Peyer's patch (tissue), 4 donors: ENCODE measurements around the gene RPS17. TPM values are rescaled to one million over a fixed set of nuclear protein-coding genes. Genes with fewer than 3 reads are reported as not detected.
A peak's percentile ranks its signal among the peaks of the same experiment; 100 is the strongest.
"Not testable (repeated sequence)": the region's sequence is repeated elsewhere in the genome, so short reads cannot be mapped to it uniquely, and the experiment has no call there.

Experiments
- DNase-seq, 3 donors: peaks; one replicate each; pipeline ENCODE4 v3.0.0-alpha.2; 2017 to 2019
- H3K27ac ChIP-seq, 4 donors: fragments of 200-600 bp; sonication (generic); one replicate each; pipeline ENCODE4 v1.5.1; 2016 to 2019
- H3K27me3 ChIP-seq, 2 donors: fragments of 200-600 bp; sonication (generic); one replicate each; pipeline ENCODE4 v1.5.1; 2019
- H3K36me3 ChIP-seq, 3 donors: fragments of 200-600 bp; sonication (generic); one replicate each; pipeline ENCODE4 v1.5.1; 2016 to 2019
- H3K4me1 ChIP-seq, 4 donors: fragments of 200-600 bp; sonication (generic); one replicate each; pipeline ENCODE4 v1.5.1; 2016 to 2019
- H3K4me3 ChIP-seq, 4 donors: fragments of 200-600 bp; sonication (generic); 1 replicate in 3 of 4; 2 replicates in 1 of 4; pipeline ENCODE4 v1.5.1; 2016 to 2019; ENCODE audit warnings: mild to moderate bottlenecking in 1 of 4
- H3K9me3 ChIP-seq, 4 donors: fragments of 200-600 bp; sonication (generic); one replicate each; pipeline ENCODE4 v1.5.1; 2016 to 2019; ENCODE audit warnings: mild to moderate bottlenecking in 1 of 4
- total RNA-seq, 4 donors: library from RNA; depleted of rRNA; stranded (reverse); fragments of >200 nt; gene quantifications; one replicate each; pipeline ENCODE4 v1.1.0, GENCODE V29; 2016
- TF ChIP-seq, protein P1 (sequence below), 6 experiments: fragments of 450-650 bp in 4 of 6; fragments of 200-600 bp in 2 of 6; sonication (generic) in 1 of 6; IDR thresholded peaks; one replicate each; pipeline ENCODE4 v1.5.1; 2017 to 2019; ENCODE audit warnings: antibody characterized with exemption in 6 of 6, mild to moderate bottlenecking in 3 of 6, moderate library complexity in 1 of 6

RPS17 gene
- total RNA-seq, 4 donors from 2014 or later = 237 to 1,533 (median 677) TPM

DNA sequence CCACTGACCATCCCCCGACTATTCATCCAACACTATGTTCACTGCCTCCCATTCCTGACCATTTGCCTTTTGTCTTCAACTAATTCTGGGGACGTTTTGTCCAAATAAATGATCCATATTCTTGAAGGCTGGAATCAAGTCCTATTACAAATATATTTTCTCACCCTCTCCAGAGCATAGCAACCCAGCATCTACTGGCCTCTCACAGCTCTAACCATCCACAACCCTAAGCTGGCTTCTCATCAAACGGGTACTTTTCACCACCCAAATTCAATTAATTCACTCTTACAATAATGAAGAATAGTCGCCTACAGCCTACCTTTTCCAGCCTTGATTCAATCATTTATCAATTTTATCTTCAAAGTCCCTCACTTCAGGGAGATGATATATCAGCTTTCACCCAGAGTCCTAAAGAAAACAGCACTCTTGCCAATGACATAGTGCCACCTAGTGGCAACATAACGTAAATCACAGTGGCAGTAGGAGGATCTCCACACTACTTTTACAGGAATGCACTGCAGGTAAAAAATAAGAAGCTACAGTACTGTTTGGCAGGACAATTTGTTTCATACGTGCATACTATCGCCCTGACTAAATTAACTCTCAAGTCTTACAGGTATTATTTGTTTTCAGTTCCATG lies 37.4 kb downstream of the RPS17 start:
- H3K9me3 ChIP-seq, H3K4me1 ChIP-seq, H3K27ac ChIP-seq, H3K27me3 ChIP-seq, H3K36me3 ChIP-seq, H3K4me3 ChIP-seq, DNase-seq: not testable (repeated sequence)
- TF ChIP-seq, protein P1, sequence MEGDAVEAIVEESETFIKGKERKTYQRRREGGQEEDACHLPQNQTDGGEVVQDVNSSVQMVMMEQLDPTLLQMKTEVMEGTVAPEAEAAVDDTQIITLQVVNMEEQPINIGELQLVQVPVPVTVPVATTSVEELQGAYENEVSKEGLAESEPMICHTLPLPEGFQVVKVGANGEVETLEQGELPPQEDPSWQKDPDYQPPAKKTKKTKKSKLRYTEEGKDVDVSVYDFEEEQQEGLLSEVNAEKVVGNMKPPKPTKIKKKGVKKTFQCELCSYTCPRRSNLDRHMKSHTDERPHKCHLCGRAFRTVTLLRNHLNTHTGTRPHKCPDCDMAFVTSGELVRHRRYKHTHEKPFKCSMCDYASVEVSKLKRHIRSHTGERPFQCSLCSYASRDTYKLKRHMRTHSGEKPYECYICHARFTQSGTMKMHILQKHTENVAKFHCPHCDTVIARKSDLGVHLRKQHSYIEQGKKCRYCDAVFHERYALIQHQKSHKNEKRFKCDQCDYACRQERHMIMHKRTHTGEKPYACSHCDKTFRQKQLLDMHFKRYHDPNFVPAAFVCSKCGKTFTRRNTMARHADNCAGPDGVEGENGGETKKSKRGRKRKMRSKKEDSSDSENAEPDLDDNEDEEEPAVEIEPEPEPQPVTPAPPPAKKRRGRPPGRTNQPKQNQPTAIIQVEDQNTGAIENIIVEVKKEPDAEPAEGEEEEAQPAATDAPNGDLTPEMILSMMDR (IDR thresholded peaks at IDR 0.05) = peak in 1 of 6 experiments; percentile 25

DNA sequence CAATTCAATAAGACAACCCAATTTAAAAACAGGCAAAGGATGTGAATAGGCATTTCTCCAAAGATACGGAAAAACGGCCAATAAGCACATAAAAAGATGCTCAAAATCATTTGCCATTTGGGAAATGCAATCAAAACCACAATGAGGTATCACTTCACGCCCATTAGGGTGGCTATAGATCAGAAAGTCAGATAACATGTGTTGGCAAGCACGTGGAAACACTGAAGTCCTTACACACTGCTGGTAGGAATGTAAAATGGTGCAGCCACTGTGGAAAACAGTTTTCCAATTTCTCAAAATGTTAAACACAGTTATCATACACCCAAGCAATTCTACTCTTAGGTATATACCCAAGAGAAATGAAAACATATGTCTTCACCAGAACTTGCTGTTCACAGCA lies 39.5 kb downstream of the RPS17 start:
- not testable (repeated sequence) for H3K27me3 ChIP-seq, H3K9me3 ChIP-seq, H3K27ac ChIP-seq, H3K4me1 ChIP-seq, H3K36me3 ChIP-seq, DNase-seq, H3K4me3 ChIP-seq

DNA sequence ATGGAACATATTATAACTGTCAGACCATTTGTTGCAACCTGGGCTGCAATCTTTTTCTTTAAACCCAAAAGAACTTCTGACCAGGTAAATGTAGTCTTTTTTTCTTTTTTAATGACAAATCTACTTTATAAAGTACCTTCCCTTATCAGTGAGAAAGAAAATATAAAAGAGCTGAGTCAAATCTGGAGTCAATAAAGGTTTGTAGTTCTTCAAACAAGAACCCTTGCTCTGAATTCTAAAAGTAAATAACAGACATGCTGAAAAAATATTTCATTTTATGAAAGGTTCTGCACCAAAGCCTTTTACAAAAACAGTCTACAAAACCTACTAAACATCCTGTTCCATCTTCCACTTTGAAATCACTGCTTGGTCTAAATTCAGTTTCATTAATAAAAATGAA lies 42.3 kb downstream of the RPS17 start:
- DNase-seq, H3K27me3 ChIP-seq, H3K4me1 ChIP-seq, H3K36me3 ChIP-seq, H3K9me3 ChIP-seq, H3K27ac ChIP-seq, H3K4me3 ChIP-seq: not testable (repeated sequence)

DNA sequence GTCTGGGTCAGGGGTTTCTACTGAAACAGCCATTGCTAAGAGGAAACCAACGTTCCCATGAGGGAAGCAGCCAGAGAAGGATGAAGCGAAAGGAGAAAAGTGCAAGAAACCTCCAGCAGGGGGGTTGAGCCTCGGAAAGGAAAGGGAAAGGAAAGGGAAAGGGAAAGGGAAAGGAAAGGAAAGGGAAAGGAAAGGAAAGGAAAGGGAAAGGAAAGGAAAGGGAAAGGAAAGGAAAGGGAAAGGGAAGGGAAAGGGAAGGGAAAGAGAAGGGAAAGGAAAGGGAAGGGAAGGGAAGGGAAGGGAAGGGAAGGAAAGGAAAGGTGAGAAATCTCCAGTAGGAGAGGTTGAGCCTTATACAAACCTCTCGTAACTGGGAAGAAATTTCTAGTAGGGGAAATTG lies 52.0 kb downstream of the RPS17 start:
- H3K27me3 ChIP-seq, H3K36me3 ChIP-seq, H3K4me3 ChIP-seq, H3K9me3 ChIP-seq, H3K27ac ChIP-seq, H3K4me1 ChIP-seq: not testable (repeated sequence)
- DNase-seq = peak in 1 of 3 donors; percentile 43
- TF ChIP-seq, protein P1 (IDR thresholded peaks at IDR 0.05) = peak in 2 of 6 experiments; percentile 38 to 46

DNA sequence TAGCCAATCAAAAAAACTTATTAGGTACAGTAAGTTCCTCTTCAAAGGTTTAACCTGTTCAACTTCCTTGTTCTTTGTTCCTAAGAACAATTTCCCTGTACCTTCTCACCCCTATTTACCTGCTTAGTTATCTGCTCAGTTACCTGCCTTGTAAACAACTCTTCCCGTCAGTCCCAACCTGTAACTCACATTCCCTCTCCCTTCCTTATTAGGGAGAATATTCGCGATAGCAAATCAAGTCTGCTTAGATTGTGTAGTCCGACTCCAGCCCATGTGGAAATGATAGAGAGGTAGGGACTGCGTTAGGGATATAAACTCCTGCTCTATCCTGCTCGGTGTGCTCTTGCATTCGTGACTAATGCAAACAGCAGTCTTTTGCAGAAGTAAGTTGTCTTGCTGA lies 53.2 kb downstream of the RPS17 start:
- H3K4me3 ChIP-seq = peak overlapping the region in 1 of 4 donors; percentile 30
- not testable (repeated sequence) for H3K4me1 ChIP-seq, H3K27me3 ChIP-seq, H3K36me3 ChIP-seq, H3K9me3 ChIP-seq
- DNase-seq = peak in 1 of 3 donors; percentile 40
- H3K27ac ChIP-seq = peak overlapping the region in 1 of 4 donors; percentile 50

Other genes with a start within 250 kb of the RPS17 start
- gene GOLGA6L10, start 191.0 kb downstream of the RPS17 start, total RNA-seq = 1 to 10 TPM in 2 of 4 donors, under 1 TPM in 1, not detected in 1; 0.95 to 5.8 (median 1.6) TPM
- 10 to 100 TPM in 1 of 4 donors, 1 to 10 TPM in 3; 3.0 to 13.2 (median 6.4) TPM for gene GOLGA6L9, start 110.6 kb downstream of the RPS17 start, total RNA-seq
- gene CPEB1, start 106.9 kb upstream of the RPS17 start, total RNA-seq = 1 to 10 TPM in 3 of 4 donors, under 1 TPM in 1; 0.53 to 4.2 (median 1.9) TPM
- 10 to 100 TPM in 1 of 4 donors, 1 to 10 TPM in 2, not detected in 1; 1.2 to 10.4 (median 1.6) TPM for gene AP3B2, start 169.4 kb upstream of the RPS17 start, total RNA-seq